GM23248 (cell line): ENCODE data around the gene ABCC1. TPM values are rescaled to one million over a fixed set of nuclear protein-coding genes. Genes with fewer than 3 reads are reported as not detected.
"Not testable (repeated sequence)": the region's sequence is repeated elsewhere in the genome, so short reads cannot be mapped to it uniquely, and the experiment has no call there.

ENCODE experiments used
- DNase-seq: peaks from one replicate; pipeline ENCODE4 v3.0.0-alpha.2; 2015
- H2AFZ ChIP-seq: fragments of 200-600 bp; sonication (generic); 2 replicates; pipeline ENCODE4 v1.6.1; 2016; ENCODE audit warnings: antibody characterized with exemption
- H3F3A ChIP-seq: fragments of 200-600 bp; sonication (generic); 2 replicates; pipeline ENCODE4 v1.6.1; 2016; ENCODE audit warnings: mild to moderate bottlenecking, antibody characterized with exemption, mixed run types; ENCODE audit not compliant: insufficient read depth
- H3K27ac ChIP-seq: fragments of 200-600 bp; sonication (generic); 2 replicates; pipeline ENCODE4 v1.5.1; 2016; ENCODE audit warnings: mild to moderate bottlenecking
- H3K27me3 ChIP-seq: fragments of 200-600 bp; sonication (generic); replicated peaks from 2 replicates; pipeline ENCODE4 v1.6.1; 2016; ENCODE audit warnings: mild to moderate bottlenecking; ENCODE audit not compliant: insufficient read depth
- H3K36me3 ChIP-seq: fragments of 200-600 bp; sonication (generic); 2 replicates; pipeline ENCODE4 v1.6.1; 2016; ENCODE audit warnings: low read depth, mild to moderate bottlenecking
- H3K4me1 ChIP-seq: fragments of 200-600 bp; sonication (generic); 2 replicates; pipeline ENCODE4 v1.6.1; 2016; ENCODE audit warnings: mild to moderate bottlenecking; ENCODE audit not compliant: insufficient read depth
- H3K4me2 ChIP-seq: fragments of 200-600 bp; sonication (generic); one replicate; pipeline ENCODE4 v1.6.1; 2016; ENCODE audit warnings: mild to moderate bottlenecking; ENCODE audit not compliant: unreplicated experiment
- H3K4me3 ChIP-seq: fragments of 200-600 bp; sonication (generic); 2 replicates; pipeline ENCODE4 v1.5.1; 2016; ENCODE audit warnings: mild to moderate bottlenecking
- H3K79me2 ChIP-seq: fragments of 200-600 bp; sonication (generic); 2 replicates; pipeline ENCODE4 v1.6.1; 2016; ENCODE audit warnings: mild to moderate bottlenecking; ENCODE audit not compliant: insufficient read depth
- H3K9ac ChIP-seq: fragments of 200-600 bp; sonication (generic); 2 replicates; pipeline ENCODE4 v1.6.1; 2016; ENCODE audit warnings: mild to moderate bottlenecking
- H3K9me2 ChIP-seq: fragments of 200-600 bp; sonication (generic); 2 replicates; pipeline ENCODE4 v1.6.1; 2016; ENCODE audit warnings: mixed run types, mild to moderate bottlenecking, moderate library complexity; ENCODE audit not compliant: insufficient read depth
- H3K9me3 ChIP-seq: fragments of 200-600 bp; sonication (generic); one replicate; pipeline ENCODE4 v1.6.1; 2017; ENCODE audit warnings: low read depth
- H4K20me1 ChIP-seq: fragments of 200-600 bp; sonication (generic); 2 replicates; pipeline ENCODE4 v1.6.0; 2016; ENCODE audit not compliant: insufficient read depth
- EZH2 ChIP-seq: fragments of 200-600 bp; sonication (generic); IDR thresholded peaks from 2 replicates; pipeline ENCODE4 v1.6.1; 2018; ENCODE audit warnings: antibody characterized with exemption, mild to moderate bottlenecking; ENCODE audit not compliant: insufficient read depth, poor library complexity, severe bottlenecking
- EZH2phosphoT487 ChIP-seq: fragments of 200-600 bp; sonication (generic); IDR thresholded peaks from 2 replicates; pipeline ENCODE4 v1.6.1; 2018; ENCODE audit warnings: antibody characterized with exemption, moderate library complexity, mild to moderate bottlenecking, low read depth; ENCODE audit not compliant: insufficient read depth
- WGBS, 2 experiments: methylation state at CpG; one replicate each; pipeline ENCODE4 v1.1.6; 2015 to 2017; ENCODE audit warnings: low lambda C conversion rate in 2 of 2, low coverage in 1 of 2; ENCODE audit errors: missing lambda C conversion rate in 2 of 2; 5-methylcytosine and 5-hydroxymethylcytosine counted together
- in situ Hi-C: fragments of 300-500 bp; cut with MboI; formaldehyde crosslinking; loops from 2 replicates; pipeline ENCODE4 v1.15.0; 2020
- polyA plus RNA-seq: library from polyadenylated mRNA; unstranded; fragments of >200 nt; fragmentation: Nextera tagmentation; extraction: Ambion mirVana; gene quantifications from 2 replicates; pipeline ENCODE4 v1.2.1, GENCODE V29; 2016
- total RNA-seq: library from RNA; depleted of rRNA; stranded (reverse); fragments of >200 nt; shearing (Covaris generic); gene quantifications from 2 replicates; pipeline ENCODE4 v1.2.3, GENCODE V29; 2014

The ABCC1 gene
- total and polyA plus RNA-seq, 2 experiments from 2014 or later, result 16.2 to 25.5 TPM

DNA sequence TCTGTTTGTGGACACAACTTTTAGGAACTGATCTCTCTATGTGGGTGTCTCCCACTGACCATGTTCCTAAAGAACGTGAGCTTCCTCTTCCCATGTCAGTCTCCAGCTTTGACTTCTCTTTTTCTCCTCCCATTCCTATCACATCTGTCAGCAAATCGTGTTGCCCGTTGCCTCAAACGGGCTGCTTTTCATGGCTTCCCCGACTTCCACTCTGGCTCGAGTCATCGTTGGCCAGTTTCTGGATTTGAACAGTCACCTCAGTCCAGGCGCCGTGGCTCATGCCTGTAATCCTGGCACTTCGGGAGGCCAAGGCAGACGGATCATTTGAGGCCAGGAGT lies 5.4 kb downstream of the ABCC1 start:
- peaks cover 32% of the 10 kb centered on the region for H3K4me1 ChIP-seq
- H3K36me3 ChIP-seq, result no peaks in the 10 kb centered on the region
- no peaks in the 10 kb centered on the region for H3K27me3 ChIP-seq
- H3K9ac ChIP-seq, result 0 out of 2 replicates have a peak overlapping the region, but pooled peaks have one; percentile 32
- peaks cover 100% of the 10 kb centered on the region for H3K79me2 ChIP-seq
- peak overlapping the region; percentile 38 for H3K27ac ChIP-seq
- peak; percentile 73 for DNase-seq
- no peak overlapping the region for H3K4me2 ChIP-seq
- H3K9me2 ChIP-seq, result no peaks in the 10 kb centered on the region
- in situ Hi-C loops, result no loop called here
- TF ChIP-seq EZH2 (no peak), EZH2phosphoT487 (no peak)
- no peak overlapping the region for H3K4me3 ChIP-seq
- H4K20me1 ChIP-seq, result peaks cover 7% of the 10 kb centered on the region; the same call in 1 of the 2 replicates
- peaks cover 10% of the 10 kb centered on the region; the same call in 1 of the 2 replicates for H3F3A ChIP-seq
- H3K9me3 ChIP-seq, result no peaks in the 10 kb centered on the region
- no peak overlapping the region for H2AFZ ChIP-seq
- 37 to 38% methylated on average over 11 of the region's 11 CpGs for WGBS, 2 experiments

DNA sequence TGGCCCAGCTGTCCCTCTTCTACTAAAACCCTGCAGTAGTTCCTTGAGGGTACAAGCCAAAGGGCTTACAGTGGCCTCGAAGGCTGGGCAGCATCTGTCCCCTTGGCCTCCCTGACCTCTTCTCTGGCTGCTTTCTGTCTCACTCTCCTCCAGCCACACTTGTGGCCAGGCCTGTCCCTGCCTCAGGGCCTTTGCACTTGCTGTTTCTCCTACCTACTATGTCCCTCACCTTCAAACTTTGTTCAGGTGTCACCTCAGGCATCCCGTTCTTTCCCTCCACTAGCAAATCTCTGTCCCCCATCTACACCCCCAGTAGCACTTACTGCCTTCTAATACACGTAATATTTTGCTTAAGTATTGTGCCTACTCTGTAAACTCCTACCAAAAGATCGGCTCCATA lies 6.0 kb downstream of the ABCC1 start:
- 0 out of 2 replicates have a peak overlapping the region, but pooled peaks have one; percentile 32 for H3K9ac ChIP-seq
- no peaks in the 10 kb centered on the region for H3K9me3 ChIP-seq
- WGBS, 2 experiments, result 85 to 86% methylated on average over 4 of the region's 4 CpGs
- no peak overlapping the region for H2AFZ ChIP-seq
- peaks cover 6% of the 10 kb centered on the region; the same call in 1 of the 2 replicates for H3F3A ChIP-seq
- H3K4me3 ChIP-seq, result no peak overlapping the region
- H3K9me2 ChIP-seq, result no peaks in the 10 kb centered on the region
- DNase-seq, result no peak
- H3K4me1 ChIP-seq, result peaks cover 35% of the 10 kb centered on the region
- TF ChIP-seq EZH2 (no peak), EZH2phosphoT487 (no peak)
- H3K27ac ChIP-seq, result peak overlapping the region; percentile 38
- peaks cover 100% of the 10 kb centered on the region for H3K79me2 ChIP-seq
- H3K36me3 ChIP-seq, result no peaks in the 10 kb centered on the region
- H3K4me2 ChIP-seq, result no peak overlapping the region
- no peaks in the 10 kb centered on the region for H3K27me3 ChIP-seq
- peaks cover 10% of the 10 kb centered on the region for H4K20me1 ChIP-seq
- in situ Hi-C loops, result no loop called here

DNA sequence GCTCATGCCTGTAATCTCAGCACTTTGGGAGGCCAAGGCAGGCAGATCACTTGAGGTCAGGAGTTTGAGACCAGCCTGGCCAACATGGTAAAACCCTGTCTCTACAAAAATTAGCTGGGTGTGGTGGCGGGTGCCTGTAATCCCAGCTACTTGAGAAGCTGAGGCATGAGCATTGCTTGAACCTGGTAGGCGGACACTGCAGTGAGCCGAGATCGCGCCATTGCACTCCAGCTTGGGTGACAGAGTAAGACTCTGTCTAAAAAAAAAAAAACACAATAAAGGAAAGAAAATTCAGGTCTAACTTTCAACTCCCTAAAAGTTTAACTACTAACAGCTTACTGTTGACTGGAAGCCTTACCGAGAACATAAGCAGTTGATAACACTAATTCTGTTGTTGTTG lies 6.7 kb downstream of the ABCC1 start:
- H2AFZ ChIP-seq, DNase-seq, H3K9me2 ChIP-seq, H3K9me3 ChIP-seq, H3K27ac ChIP-seq, H3F3A ChIP-seq, H3K4me3 ChIP-seq, H3K9ac ChIP-seq, H3K4me2 ChIP-seq, H3K36me3 ChIP-seq, in situ Hi-C loops, H3K27me3 ChIP-seq: not testable (repeated sequence)
- H4K20me1 ChIP-seq, result peaks cover 13% of the 10 kb centered on the region
- peaks cover 100% of the 10 kb centered on the region for H3K79me2 ChIP-seq
- WGBS, 2 experiments, result 86 to 87% methylated on average over 6 of the region's 6 CpGs
- H3K4me1 ChIP-seq, result peaks cover 31% of the 10 kb centered on the region

DNA sequence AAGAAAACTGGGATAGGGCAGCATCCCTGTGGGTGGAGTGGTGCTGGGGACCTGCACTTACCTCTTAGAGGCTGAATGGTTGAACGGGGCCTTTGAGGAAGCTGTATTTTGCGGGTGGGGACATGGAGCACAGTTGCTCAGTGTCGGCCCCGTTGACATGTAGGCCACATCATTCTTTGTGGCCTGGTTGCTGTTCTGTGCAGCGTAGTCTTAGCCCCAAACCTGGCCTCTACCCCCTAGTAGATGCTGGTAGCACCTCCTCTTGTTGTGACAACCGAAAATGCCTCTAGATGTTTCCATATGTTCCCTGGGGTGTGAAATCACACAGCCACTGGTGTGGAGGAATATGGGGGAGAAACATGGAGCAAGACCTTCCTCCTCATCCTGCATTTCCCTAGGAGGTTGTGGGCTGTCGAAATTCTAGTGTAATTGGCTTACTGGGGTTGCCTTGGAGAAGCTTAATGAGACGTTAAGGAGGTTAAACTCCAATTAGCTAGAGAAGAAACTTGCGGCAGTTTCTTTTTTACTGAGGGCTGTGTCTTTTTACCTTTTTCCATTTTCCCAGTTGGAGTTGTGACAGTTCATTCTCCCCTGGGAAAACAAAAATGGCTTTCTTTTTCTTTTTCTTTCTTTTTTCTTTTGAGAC lies 9.4 kb downstream of the ABCC1 start:
- H4K20me1 ChIP-seq, result peaks cover 17% of the 10 kb centered on the region

More for the DNA sequence above, 9.4 kb downstream of the ABCC1 start:
- H3K79me2 ChIP-seq, result peaks cover 100% of the 10 kb centered on the region
- H3K4me3 ChIP-seq, result no peak overlapping the region
- 89 to 91% methylated on average over 9 of the region's 9 CpGs for WGBS, 2 experiments
- H3K9ac ChIP-seq, result no peak overlapping the region
- no peak overlapping the region for H3K27ac ChIP-seq
- H2AFZ ChIP-seq, result no peak overlapping the region
- peaks cover 24% of the 10 kb centered on the region for H3K4me1 ChIP-seq
- H3F3A ChIP-seq, result peaks cover 13% of the 10 kb centered on the region
- H3K27me3 ChIP-seq, result no peaks in the 10 kb centered on the region
- in situ Hi-C loops, result no loop called here
- H3K36me3 ChIP-seq, result no peaks in the 10 kb centered on the region
- H3K9me3 ChIP-seq, result no peaks in the 10 kb centered on the region
- no peak for TF ChIP-seq EZH2phosphoT487
- H3K9me2 ChIP-seq, result no peaks in the 10 kb centered on the region
- H3K4me2 ChIP-seq, result no peak overlapping the region
- DNase-seq, result no peak
